Vagina (tissue), 2 donors: Measurements from ENCODE around the gene KRTAP5-7. TPM values are rescaled to one million over a fixed set of nuclear protein-coding genes. Genes with fewer than 3 reads are reported as not detected.

Experiments
- DNase-seq, 2 donors: peaks; one replicate each; pipeline ENCODE4 v3.0.0-alpha.2; 2017; ENCODE audit errors: extremely low spot score in 2 of 2
- H3K27ac ChIP-seq: fragments of 200-600 bp; sonication (generic); one replicate; pipeline ENCODE4 v1.5.1; 2019
- H3K27me3 ChIP-seq: fragments of 200-600 bp; sonication (generic); one replicate; pipeline ENCODE4 v1.5.1; 2019
- H3K36me3 ChIP-seq, 2 donors: fragments of 200-600 bp; sonication (generic); one replicate each; pipeline ENCODE4 v1.5.1; 2017 to 2019
- H3K4me1 ChIP-seq: fragments of 200-600 bp; sonication (generic); one replicate; pipeline ENCODE4 v1.5.1; 2019
- H3K4me3 ChIP-seq, 2 donors: fragments of 200-600 bp; sonication (generic); 1 replicate in 1 of 2; 2 replicates in 1 of 2; pipeline ENCODE4 v1.5.1; 2016 to 2019
- H3K9me3 ChIP-seq: fragments of 200-600 bp; sonication (generic); one replicate; pipeline ENCODE4 v1.5.1; 2019
- POLR2A ChIP-seq, 2 donors: fragments of 450-650 bp; IDR thresholded peaks; one replicate each; pipeline ENCODE4 v1.6.1; 2017; ENCODE audit warnings: antibody characterized with exemption in 2 of 2, mild to moderate bottlenecking in 2 of 2, moderate library complexity in 2 of 2
- POLR2AphosphoS5 ChIP-seq, 2 donors: sonication (generic); formaldehyde crosslinking; IDR thresholded peaks; one replicate each; pipeline ENCODE4 v1.9.0; 2017; ENCODE audit warnings: antibody characterized with exemption in 2 of 2, mild to moderate bottlenecking in 2 of 2, low read depth in 1 of 2; ENCODE audit not compliant: insufficient read depth in 1 of 2
- intact Hi-C: fragments of 100-400 bp; cut with DNase I; formaldehyde crosslinking; loops from one replicate; pipeline ENCODE4 v1.15.1; 2023
- total RNA-seq: library from RNA; depleted of rRNA; stranded (reverse); fragments of >200 nt; gene quantifications from one replicate; pipeline ENCODE4 v1.2.3, GENCODE V29; 2016
- TF ChIP-seq, protein P1 (sequence below), 3 experiments: fragments of 450-650 bp in 2 of 3; fragments of 200-600 bp in 1 of 3; sonication (generic) in 1 of 3; IDR thresholded peaks; one replicate each; pipeline ENCODE4 v1.5.1; 2017 to 2019; ENCODE audit warnings: antibody characterized with exemption in 3 of 3, mild to moderate bottlenecking in 2 of 3, moderate library complexity in 2 of 3

Gene KRTAP5-7
- total RNA-seq, 1 donor from 2014 or later: not detected

DNA sequence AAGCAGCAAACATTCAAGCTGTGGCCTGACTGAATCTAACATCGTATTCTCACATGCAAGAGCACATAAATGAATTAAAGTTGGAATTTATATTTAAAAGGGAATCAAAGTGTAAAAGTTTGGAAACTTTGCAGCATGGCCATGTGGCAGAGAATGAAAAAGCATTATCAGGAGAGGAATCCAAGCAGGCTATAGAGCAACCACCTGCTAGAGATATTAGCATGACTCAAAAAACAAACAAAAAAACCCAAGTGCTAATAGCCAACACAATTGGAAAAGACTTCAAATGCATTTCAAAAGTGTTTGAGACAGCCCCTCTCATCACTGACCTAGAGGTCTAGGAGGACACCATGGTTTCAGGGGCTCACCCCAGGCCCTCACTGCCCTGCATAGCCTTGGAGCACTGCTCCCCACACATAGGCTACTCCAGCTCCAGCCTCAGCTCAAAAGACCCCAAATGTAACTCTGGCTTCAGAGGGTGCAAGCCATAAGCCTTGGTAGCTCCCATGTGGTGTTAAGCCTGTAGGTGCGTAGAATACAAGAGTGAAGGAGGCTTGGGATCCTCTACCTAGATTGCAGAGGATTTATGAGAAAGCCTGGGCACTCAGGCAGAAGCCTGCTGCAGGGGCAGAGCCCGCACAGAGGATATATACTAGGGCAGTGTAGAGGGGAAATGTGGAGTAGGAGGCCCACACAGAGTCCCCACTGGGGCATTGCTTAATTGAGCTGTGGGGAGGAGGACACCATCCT is 1.7 kb upstream of the KRTAP5-7 start:
- Histone ChIP-seq H3K4me3 (no peak overlapping the region), H3K27me3 (no peaks in the 10 kb centered on the region), H3K27ac (no peak overlapping the region), H3K9me3 (no peaks in the 10 kb centered on the region), H3K4me1 (no peaks in the 10 kb centered on the region), H3K36me3 (no peaks in the 10 kb centered on the region)
- DNase-seq: no peak
- intact Hi-C loops: no loop called here
- TF ChIP-seq, protein P1, sequence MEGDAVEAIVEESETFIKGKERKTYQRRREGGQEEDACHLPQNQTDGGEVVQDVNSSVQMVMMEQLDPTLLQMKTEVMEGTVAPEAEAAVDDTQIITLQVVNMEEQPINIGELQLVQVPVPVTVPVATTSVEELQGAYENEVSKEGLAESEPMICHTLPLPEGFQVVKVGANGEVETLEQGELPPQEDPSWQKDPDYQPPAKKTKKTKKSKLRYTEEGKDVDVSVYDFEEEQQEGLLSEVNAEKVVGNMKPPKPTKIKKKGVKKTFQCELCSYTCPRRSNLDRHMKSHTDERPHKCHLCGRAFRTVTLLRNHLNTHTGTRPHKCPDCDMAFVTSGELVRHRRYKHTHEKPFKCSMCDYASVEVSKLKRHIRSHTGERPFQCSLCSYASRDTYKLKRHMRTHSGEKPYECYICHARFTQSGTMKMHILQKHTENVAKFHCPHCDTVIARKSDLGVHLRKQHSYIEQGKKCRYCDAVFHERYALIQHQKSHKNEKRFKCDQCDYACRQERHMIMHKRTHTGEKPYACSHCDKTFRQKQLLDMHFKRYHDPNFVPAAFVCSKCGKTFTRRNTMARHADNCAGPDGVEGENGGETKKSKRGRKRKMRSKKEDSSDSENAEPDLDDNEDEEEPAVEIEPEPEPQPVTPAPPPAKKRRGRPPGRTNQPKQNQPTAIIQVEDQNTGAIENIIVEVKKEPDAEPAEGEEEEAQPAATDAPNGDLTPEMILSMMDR (IDR thresholded peaks at IDR 0.05): no peak
- TF ChIP-seq POLR2A (IDR thresholded peaks at IDR 0.05) (no peak), POLR2AphosphoS5 (IDR thresholded peaks at IDR 0.05; ENCODE audit: insufficient read depth in 1 of 2, low read depth in 1 of 2) (no peak)

DNA sequence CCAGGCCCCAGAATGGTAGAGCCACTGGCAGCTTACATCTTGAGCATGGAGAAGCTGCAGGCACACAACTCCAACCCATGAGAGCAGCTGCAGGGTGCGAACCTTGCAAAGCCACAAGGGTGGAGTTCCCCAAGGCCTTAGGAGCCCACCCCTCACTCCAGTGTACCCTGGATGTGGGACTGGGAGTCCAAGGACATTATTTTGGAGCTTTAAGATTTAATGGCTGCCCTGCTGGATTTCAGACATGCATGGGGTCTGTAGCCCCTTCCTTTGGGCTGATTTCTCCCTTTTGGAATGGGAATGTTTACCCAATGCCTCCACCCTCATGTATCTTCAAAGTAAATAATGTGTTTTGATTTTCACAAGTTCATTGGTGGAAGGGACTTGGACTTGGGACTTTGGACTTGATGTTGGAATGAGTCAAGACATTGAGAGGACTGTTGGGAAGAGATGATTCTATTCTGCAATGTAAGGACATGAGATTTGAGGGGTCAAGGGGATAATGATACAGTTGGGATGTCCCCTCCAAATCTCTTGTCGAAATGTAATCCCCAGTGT is 1.1 kb upstream of the KRTAP5-7 start:
- H3K36me3 ChIP-seq: no peaks in the 10 kb centered on the region
- TF ChIP-seq POLR2A (IDR thresholded peaks at IDR 0.05): no peak
- TF ChIP-seq, protein P1 (IDR thresholded peaks at IDR 0.05): no peak
- no peak for TF ChIP-seq POLR2AphosphoS5 (IDR thresholded peaks at IDR 0.05; ENCODE audit: insufficient read depth in 1 of 2, low read depth in 1 of 2)
- no peaks in the 10 kb centered on the region for H3K27me3 ChIP-seq
- no peaks in the 10 kb centered on the region for H3K4me1 ChIP-seq
- intact Hi-C loops: no loop called here
- DNase-seq: no peak
- H3K27ac ChIP-seq: no peak overlapping the region
- H3K4me3 ChIP-seq: no peak overlapping the region
- H3K9me3 ChIP-seq: no peaks in the 10 kb centered on the region

GRCh38 chr11:71527576-71528210 is 626 bp downstream of the KRTAP5-7 start:
- TF ChIP-seq POLR2A (IDR thresholded peaks at IDR 0.05) (no peak), POLR2AphosphoS5 (IDR thresholded peaks at IDR 0.05; ENCODE audit: insufficient read depth in 1 of 2, low read depth in 1 of 2) (no peak)
- TF ChIP-seq, protein P1 (IDR thresholded peaks at IDR 0.05): no peak
- H3K27me3 ChIP-seq: no peaks in the 10 kb centered on the region
- H3K36me3 ChIP-seq: no peaks in the 10 kb centered on the region
- intact Hi-C loops: no loop called here
- no peaks in the 10 kb centered on the region for H3K9me3 ChIP-seq
- no peak overlapping the region for H3K4me3 ChIP-seq
- DNase-seq: no peak
- H3K27ac ChIP-seq: no peak overlapping the region
- H3K4me1 ChIP-seq: no peaks in the 10 kb centered on the region

- H3K4me3 ChIP-seq: no peak overlapping the region
- H3K27me3 ChIP-seq: no peaks in the 10 kb centered on the region
- H3K27ac ChIP-seq: no peak overlapping the region
- no peak for DNase-seq
- H3K36me3 ChIP-seq: no peaks in the 10 kb centered on the region
- H3K9me3 ChIP-seq: no peaks in the 10 kb centered on the region
- no peaks in the 10 kb centered on the region for H3K4me1 ChIP-seq
- intact Hi-C loops: no loop called here
- no peak for TF ChIP-seq POLR2A (IDR thresholded peaks at IDR 0.05)
- TF ChIP-seq, protein P1 (IDR thresholded peaks at IDR 0.05): no peak
- TF ChIP-seq POLR2AphosphoS5 (IDR thresholded peaks at IDR 0.05; ENCODE audit: insufficient read depth in 1 of 2, low read depth in 1 of 2): no peak
These were observed 3.5 kb downstream of the KRTAP5-7 start for GRCh38 chr11:71530602-71531001.
